ENCODE data around the gene PF4V1. TPM values are rescaled to one million over a fixed set of nuclear protein-coding genes. Genes with fewer than 3 reads are reported as not detected.

PF4V1 gene
- polyA plus RNA-seq, 3 donors: 0.99 to 3.3 TPM; not detected in 1

DNA sequence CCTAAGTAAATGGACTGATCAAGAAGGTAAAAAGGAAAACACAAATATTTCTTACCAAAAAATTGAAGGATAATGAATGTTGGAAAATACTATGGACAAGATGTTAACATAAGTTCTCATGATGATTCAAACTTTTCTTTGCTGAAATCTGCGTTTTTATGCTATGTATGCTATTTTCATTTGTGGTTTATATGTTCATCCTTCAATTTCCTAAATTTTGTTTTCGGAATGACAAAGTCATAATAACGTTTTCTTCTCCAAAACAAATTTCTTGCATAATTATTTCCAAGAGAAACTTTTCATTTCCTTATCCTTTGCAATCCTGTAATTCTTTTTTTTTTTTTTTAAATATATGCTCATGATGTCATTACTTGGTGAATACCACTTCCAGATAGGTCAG, 7.8 kb downstream of the PF4V1 start:
- Mint-ChIP-seq H3K4me1 (peaks cover 12% of the 10 kb centered on the region), H3K27me3 (ENCODE audit: low read depth in 3 of 3) (no peaks in the 10 kb centered on the region), H3K4me3 (no peak overlapping the region), H3K36me3 (peaks cover 0 to 3% of the 10 kb centered on the region in 2 donors), H3K27ac (no peak overlapping the region), H3K9me3 (peaks cover 0 to 3% (median 0%) of the 10 kb centered on the region in 7 donors)
- Histone ChIP-seq H3K9ac (ENCODE audit: insufficient read depth, low read length, poor library complexity, severe bottlenecking) (no peak overlapping the region), H3K4me3 (replicated peaks in 1 of 3; ENCODE audit: low read depth in 2 of 3, low read length in 3 of 3) (no peak overlapping the region), H4K20me1 (ENCODE audit: insufficient read depth, low read length) (no peaks in the 10 kb centered on the region), H3K4me1 (ENCODE audit: control insufficient read depth in 1 of 2, insufficient read depth in 2 of 2, low read length in 2 of 2) (peaks cover 0 to 13% of the 10 kb centered on the region in 2 donors), H3K4me2 (replicated peaks; ENCODE audit: extremely low read depth, low read length, poor library complexity, severe bottlenecking) (no peak overlapping the region), H3K36me3 (replicated peaks in 1 of 2; ENCODE audit: control insufficient read depth in 1 of 2, insufficient read depth in 2 of 2, low read length in 2 of 2) (no peaks in the 10 kb centered on the region), H2AFZ (ENCODE audit: insufficient read depth, low read depth, low read length, poor library complexity, severe bottlenecking) (no peak overlapping the region), H3K27ac (ENCODE audit: low read depth in 1 of 2, low read length in 2 of 2) (no peak overlapping the region), H3K27me3 (ENCODE audit: control insufficient read depth in 2 of 2, insufficient read depth in 2 of 2, low read length in 2 of 2) (no peaks in the 10 kb centered on the region), H3K9me3 (replicated peaks in 1 of 2; ENCODE audit: control insufficient read depth in 1 of 2, insufficient read depth in 1 of 2, low read length in 2 of 2) (no peaks in the 10 kb centered on the region), H3K79me2 (ENCODE audit: insufficient read depth, low read length) (no peaks in the 10 kb centered on the region)
- DNase-seq: no peak
- WGBS (ENCODE audit: insufficient coverage): no CpG with 5 or more reads among the region's 3 CpGs
- intact Hi-C loops (cut with micrococcal nuclease): no loop called here
- TF ChIP-seq, protein P1, sequence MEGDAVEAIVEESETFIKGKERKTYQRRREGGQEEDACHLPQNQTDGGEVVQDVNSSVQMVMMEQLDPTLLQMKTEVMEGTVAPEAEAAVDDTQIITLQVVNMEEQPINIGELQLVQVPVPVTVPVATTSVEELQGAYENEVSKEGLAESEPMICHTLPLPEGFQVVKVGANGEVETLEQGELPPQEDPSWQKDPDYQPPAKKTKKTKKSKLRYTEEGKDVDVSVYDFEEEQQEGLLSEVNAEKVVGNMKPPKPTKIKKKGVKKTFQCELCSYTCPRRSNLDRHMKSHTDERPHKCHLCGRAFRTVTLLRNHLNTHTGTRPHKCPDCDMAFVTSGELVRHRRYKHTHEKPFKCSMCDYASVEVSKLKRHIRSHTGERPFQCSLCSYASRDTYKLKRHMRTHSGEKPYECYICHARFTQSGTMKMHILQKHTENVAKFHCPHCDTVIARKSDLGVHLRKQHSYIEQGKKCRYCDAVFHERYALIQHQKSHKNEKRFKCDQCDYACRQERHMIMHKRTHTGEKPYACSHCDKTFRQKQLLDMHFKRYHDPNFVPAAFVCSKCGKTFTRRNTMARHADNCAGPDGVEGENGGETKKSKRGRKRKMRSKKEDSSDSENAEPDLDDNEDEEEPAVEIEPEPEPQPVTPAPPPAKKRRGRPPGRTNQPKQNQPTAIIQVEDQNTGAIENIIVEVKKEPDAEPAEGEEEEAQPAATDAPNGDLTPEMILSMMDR (IDR thresholded peaks at IDR 0.05): no peak

DNA sequence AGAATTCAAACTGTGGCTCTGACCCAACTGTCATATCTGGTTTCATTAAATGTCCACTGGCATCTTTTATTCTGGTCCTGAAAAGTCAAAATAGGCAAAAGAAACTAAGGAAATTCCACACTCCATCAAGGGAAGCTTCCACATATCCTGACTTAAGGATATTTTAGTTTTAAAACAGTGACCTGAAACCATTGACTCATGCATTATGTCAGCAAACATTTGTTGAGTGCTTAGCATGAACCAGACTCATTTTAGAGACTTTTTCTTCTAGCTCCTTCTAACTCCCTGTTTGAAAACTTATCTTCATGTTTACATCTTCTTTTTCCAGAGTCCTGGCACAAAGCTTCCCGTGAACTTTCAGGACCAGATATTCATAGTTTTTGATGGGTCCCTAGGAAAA, 9.2 kb downstream of the PF4V1 start:
- intact Hi-C loops (cut with micrococcal nuclease): no loop called here
- H3K27ac ChIP-seq (ENCODE audit: low read depth in 1 of 2, low read length in 2 of 2): no peak overlapping the region
- peaks cover 12% of the 10 kb centered on the region for H3K4me1 Mint-ChIP-seq
- peaks cover 0 to 13% of the 10 kb centered on the region in 2 donors for H3K4me1 ChIP-seq (ENCODE audit: control insufficient read depth in 1 of 2, insufficient read depth in 2 of 2, low read length in 2 of 2)
- H3K27ac Mint-ChIP-seq: no peak overlapping the region
- no peak overlapping the region for H3K4me3 ChIP-seq (replicated peaks in 1 of 3; ENCODE audit: low read depth in 2 of 3, low read length in 3 of 3)
- no peaks in the 10 kb centered on the region for H3K79me2 ChIP-seq (ENCODE audit: insufficient read depth, low read length)
- peaks cover 0 to 1% (median 0%) of the 10 kb centered on the region in 7 donors for H3K9me3 Mint-ChIP-seq
- H3K27me3 ChIP-seq (ENCODE audit: control insufficient read depth in 2 of 2, insufficient read depth in 2 of 2, low read length in 2 of 2): no peaks in the 10 kb centered on the region
- TF ChIP-seq, protein P1 (IDR thresholded peaks at IDR 0.05): no peak
- H3K9me3 ChIP-seq (replicated peaks in 1 of 2; ENCODE audit: control insufficient read depth in 1 of 2, insufficient read depth in 1 of 2, low read length in 2 of 2): no peaks in the 10 kb centered on the region
- H3K27me3 Mint-ChIP-seq (ENCODE audit: low read depth in 3 of 3): no peaks in the 10 kb centered on the region
- no peak overlapping the region for H2AFZ ChIP-seq (ENCODE audit: insufficient read depth, low read depth, low read length, poor library complexity, severe bottlenecking)
- no peak for DNase-seq
- H4K20me1 ChIP-seq (ENCODE audit: insufficient read depth, low read length): no peaks in the 10 kb centered on the region
- H3K4me2 ChIP-seq (replicated peaks; ENCODE audit: extremely low read depth, low read length, poor library complexity, severe bottlenecking): no peak overlapping the region
- no peak overlapping the region for H3K4me3 Mint-ChIP-seq
- H3K36me3 ChIP-seq (replicated peaks in 1 of 2; ENCODE audit: control insufficient read depth in 1 of 2, insufficient read depth in 2 of 2, low read length in 2 of 2): no peaks in the 10 kb centered on the region
- peaks cover 0 to 3% of the 10 kb centered on the region in 2 donors for H3K36me3 Mint-ChIP-seq
- WGBS (ENCODE audit: insufficient coverage): no CpG with 5 or more reads among the region's 1 CpG
- H3K9ac ChIP-seq (ENCODE audit: insufficient read depth, low read length, poor library complexity, severe bottlenecking): no peak overlapping the region
